A673 (cell line): ENCODE data around the gene CD6.

Source experiments
- EZH2 ChIP-seq: fragments of 200-600 bp; sonication (generic); IDR thresholded peaks from 2 replicates; pipeline ENCODE4 v1.6.1; 2017; ENCODE audit warnings: borderline replicate concordance, low read depth, mild to moderate bottlenecking, mixed read lengths, antibody characterized with exemption, low read length; ENCODE audit not compliant: poor library complexity, severe bottlenecking
- TF ChIP-seq, protein P1 (sequence below): fragments of 300-800, 200-600 bp; sonication (generic); conservative IDR thresholded peaks from 2 replicates; pipeline ENCODE4 v1.5.1; 2017; ENCODE audit warnings: low read depth, mild to moderate bottlenecking, antibody characterized with exemption, low read length, moderate library complexity, mixed read lengths

DNA sequence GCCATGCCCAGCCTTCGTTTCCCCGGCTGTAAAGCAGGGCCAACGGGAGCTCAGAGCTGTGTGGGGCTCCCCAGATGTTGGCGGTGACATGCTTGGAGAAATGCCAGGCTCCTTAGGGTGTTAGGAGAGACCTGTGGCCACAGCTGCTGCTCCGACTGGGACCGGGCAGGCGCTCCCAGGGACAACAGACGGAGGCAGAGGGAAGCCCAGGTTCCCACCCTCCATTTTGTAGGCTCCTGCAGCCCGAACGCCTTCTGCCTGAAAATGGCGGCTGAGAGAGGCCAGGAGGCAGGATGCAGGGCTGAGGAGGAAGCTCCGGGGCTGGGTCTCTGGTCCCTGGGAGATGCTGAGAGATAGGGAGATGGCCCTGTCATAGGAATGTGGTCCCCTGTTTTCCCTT lies 10.0 kb downstream of the CD6 start:
- TF ChIP-seq, protein P1, sequence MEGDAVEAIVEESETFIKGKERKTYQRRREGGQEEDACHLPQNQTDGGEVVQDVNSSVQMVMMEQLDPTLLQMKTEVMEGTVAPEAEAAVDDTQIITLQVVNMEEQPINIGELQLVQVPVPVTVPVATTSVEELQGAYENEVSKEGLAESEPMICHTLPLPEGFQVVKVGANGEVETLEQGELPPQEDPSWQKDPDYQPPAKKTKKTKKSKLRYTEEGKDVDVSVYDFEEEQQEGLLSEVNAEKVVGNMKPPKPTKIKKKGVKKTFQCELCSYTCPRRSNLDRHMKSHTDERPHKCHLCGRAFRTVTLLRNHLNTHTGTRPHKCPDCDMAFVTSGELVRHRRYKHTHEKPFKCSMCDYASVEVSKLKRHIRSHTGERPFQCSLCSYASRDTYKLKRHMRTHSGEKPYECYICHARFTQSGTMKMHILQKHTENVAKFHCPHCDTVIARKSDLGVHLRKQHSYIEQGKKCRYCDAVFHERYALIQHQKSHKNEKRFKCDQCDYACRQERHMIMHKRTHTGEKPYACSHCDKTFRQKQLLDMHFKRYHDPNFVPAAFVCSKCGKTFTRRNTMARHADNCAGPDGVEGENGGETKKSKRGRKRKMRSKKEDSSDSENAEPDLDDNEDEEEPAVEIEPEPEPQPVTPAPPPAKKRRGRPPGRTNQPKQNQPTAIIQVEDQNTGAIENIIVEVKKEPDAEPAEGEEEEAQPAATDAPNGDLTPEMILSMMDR: no peak
- TF ChIP-seq EZH2: no peak
